Activated gamma-delta T cell treated with Interleukin-2 at 50 U/mL for 16 hours (primary cell): Measurements from ENCODE around the gene BCL2L1.
"Not testable (repeated sequence)": the region's sequence is repeated elsewhere in the genome, so short reads cannot be mapped to it uniquely, and the experiment has no call there.

Experiments used
- DNase-seq: peaks from one replicate; pipeline ENCODE4 v3.0.0-alpha.2; 2020

Gene BCL2L1

GRCh38 chr20:31642837-31643236 lies 79.8 kb downstream of the BCL2L1 start:
- no peak for DNase-seq

GRCh38 chr20:31641391-31641790 lies 81.3 kb downstream of the BCL2L1 start:
- no peak for DNase-seq

- no peak for DNase-seq
Observed at GRCh38 chr20:31640259-31640658, 82.4 kb downstream of the BCL2L1 start.

GRCh38 chr20:31638816-31639215 lies 83.9 kb downstream of the BCL2L1 start:
- no peak for DNase-seq

GRCh38 chr20:31638317-31638716 lies 84.4 kb downstream of the BCL2L1 start:
- DNase-seq, result no peak

- no peak for DNase-seq
Observed at GRCh38 chr20:31637660-31638059, 85.0 kb downstream of the BCL2L1 start, which contains the start of gene COX4I2. TSS of gene COX4I2 (plus strand) at chr20:31637912. CDS start at chr20:31639018, 1,106 bp downstream.

- DNase-seq, result no peak
Observed at GRCh38 chr20:31633339-31633914, 89.2 kb downstream of the BCL2L1 start.

GRCh38 chr20:31632548-31633338 lies 89.9 kb downstream of the BCL2L1 start:
- DNase-seq, result no peak

- DNase-seq, result no peak
Observed at GRCh38 chr20:31630187-31630790, 92.4 kb downstream of the BCL2L1 start.

- not testable (repeated sequence) for DNase-seq
Observed at GRCh38 chr20:31628057-31628456, 94.6 kb downstream of the BCL2L1 start.

- DNase-seq, result not testable (repeated sequence)
Observed at GRCh38 chr20:31626534-31626933, 96.1 kb downstream of the BCL2L1 start.

- not testable (repeated sequence) for DNase-seq
Observed at GRCh38 chr20:31623123-31623505, 99.6 kb downstream of the BCL2L1 start.

GRCh38 chr20:31620246-31620645 lies 102.4 kb downstream of the BCL2L1 start:
- no peak for DNase-seq

- DNase-seq, result no peak
Observed at GRCh38 chr20:31617432-31618104, 105.1 kb downstream of the BCL2L1 start.

GRCh38 chr20:31615416-31615815 lies 107.3 kb downstream of the BCL2L1 start:
- DNase-seq, result no peak
